Testis (tissue), 2 donors: ENCODE data around the gene MIER2.

Source experiments
- CTCF ChIP-seq, 3 experiments: fragments of 450-650 bp in 2 of 3; fragments of 200-600 bp in 1 of 3; sonication (generic) in 1 of 3; IDR thresholded peaks; one replicate each; pipeline ENCODE4 v1.5.1; 2016 to 2019; ENCODE audit warnings: antibody characterized with exemption in 3 of 3, mild to moderate bottlenecking in 2 of 3, moderate library complexity in 1 of 3
- POLR2A ChIP-seq: fragments of 450-650 bp; IDR thresholded peaks from one replicate; pipeline ENCODE4 v1.6.1; 2017; ENCODE audit warnings: antibody characterized with exemption, mild to moderate bottlenecking, moderate library complexity

- no peak for TF ChIP-seq CTCF (IDR thresholded peaks at IDR 0.05)
- TF ChIP-seq POLR2A, result no peak
Observed at GRCh38 chr19:383040-383439, 38.4 kb upstream of the MIER2 start.
